GM21529 (cell line): Measurements from ENCODE around the gene ESAM.

Experiments used
- ATAC-seq: cut with Tn5 transposase; IDR thresholded peaks from one replicate; pipeline ENCODE4 v1.9.1; 2021; ENCODE audit not compliant: unreplicated experiment

ESAM gene

GRCh38 chr11:124737638-124738305 lies 24.3 kb downstream of the ESAM start:
- no peak for ATAC-seq

- no peak for ATAC-seq
These were observed 25.4 kb downstream of the ESAM start for GRCh38 chr11:124736736-124737135.

DNA sequence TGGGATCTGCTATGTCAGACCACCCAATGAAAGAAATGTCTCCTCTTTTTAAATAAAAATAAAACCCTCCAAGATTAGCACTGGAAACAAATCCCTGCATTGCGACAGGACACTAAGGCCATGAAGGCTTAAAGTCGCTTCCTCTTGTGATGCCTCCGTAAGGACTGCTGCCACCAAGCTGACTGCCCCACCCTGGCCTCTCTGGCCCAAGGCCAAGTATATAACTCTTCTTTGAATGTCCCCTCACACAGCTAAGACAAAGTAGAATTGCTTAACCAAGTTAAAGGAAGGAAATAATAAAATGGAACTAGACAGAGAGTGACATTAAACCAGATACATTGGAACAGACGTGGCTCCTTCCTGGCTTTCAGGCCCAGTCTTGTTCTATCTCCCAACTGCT lies 29.9 kb downstream of the ESAM start:
- ATAC-seq: no peak

DNA sequence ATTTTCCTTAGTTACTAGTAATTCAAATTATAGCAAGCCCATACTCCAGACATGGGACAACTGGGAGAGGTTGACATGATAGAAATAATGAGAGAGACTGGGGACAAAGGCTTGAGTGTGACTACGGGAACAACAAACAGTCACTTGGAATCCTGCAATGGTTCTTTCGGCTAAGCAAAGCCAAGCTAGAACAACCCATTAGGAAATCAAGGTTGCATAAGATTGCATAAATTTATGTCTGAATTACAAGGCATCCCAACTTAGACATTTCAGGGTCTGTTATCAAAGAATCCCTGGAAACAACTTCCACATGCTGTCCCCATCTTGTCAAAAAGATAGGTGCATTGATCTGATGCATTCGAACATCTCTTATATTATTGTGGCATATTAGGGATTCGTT lies 32.5 kb downstream of the ESAM start:
- no peak for ATAC-seq

GRCh38 chr11:124728134-124728533 lies 34.0 kb downstream of the ESAM start:
- ATAC-seq: no peak

- ATAC-seq: no peak
These were observed 34.6 kb downstream of the ESAM start for GRCh38 chr11:124727474-124727873.

- peak; percentile 1 for ATAC-seq
These were observed 36.4 kb downstream of the ESAM start for GRCh38 chr11:124725719-124726105.

DNA sequence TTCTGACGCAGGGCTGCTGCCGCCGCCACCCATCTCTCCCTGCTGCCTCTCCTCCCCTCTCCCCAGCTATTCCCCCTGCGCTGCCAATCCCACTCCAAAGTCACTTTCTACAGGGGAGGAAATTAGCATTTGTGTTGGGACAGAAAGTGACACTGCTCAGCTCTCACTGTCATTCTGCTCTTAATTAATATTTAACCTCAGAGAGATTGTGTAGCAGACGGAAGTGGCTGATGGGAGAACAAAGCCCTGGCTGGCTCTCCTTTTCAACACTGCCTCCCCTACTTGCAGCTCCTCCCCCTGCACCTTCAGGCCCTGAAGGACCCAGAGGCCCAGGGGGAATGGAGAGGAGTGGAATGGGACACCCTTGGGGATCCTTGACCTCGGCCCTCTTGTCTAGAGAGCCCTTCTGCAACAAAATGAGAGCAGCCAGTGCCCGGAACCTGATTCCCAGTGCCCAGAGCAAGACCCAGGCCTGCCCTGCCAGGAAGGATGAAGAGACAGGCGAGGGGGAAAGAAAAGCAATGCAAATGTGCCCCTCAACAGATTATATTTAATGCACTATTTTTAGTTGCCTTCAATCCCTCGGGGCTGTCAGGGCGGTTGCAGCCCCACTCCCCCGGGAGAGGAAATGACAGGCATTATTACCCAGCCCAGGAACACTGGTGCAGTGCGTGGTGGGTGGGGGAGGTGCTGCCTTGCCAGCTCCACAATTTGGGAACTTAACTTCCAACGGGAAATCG lies 36.9 kb downstream of the ESAM start:
- peak; percentile 95 for ATAC-seq

DNA sequence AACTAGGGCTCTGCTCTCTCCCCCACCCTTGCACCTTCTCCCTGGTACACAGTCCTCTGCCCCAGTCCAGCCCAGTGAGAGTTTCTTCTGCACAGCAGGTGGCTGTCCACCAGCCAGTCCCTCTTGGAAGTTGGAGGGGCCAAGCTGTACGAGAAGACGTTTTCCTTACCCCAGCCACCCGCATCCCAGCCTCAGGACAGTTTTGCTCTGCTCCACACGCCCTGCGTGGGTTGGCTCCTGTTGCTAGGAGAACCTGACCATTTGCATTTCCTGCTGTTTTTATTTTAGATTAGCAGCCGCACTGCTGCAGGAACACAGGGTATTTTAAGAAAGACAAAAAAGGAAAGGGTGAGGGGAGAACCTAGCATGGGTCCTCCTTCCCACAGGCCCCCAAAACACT lies 39.9 kb downstream of the ESAM start:
- ATAC-seq: no peak

GRCh38 chr11:124719534-124719933 lies 42.6 kb downstream of the ESAM start:
- no peak for ATAC-seq

DNA sequence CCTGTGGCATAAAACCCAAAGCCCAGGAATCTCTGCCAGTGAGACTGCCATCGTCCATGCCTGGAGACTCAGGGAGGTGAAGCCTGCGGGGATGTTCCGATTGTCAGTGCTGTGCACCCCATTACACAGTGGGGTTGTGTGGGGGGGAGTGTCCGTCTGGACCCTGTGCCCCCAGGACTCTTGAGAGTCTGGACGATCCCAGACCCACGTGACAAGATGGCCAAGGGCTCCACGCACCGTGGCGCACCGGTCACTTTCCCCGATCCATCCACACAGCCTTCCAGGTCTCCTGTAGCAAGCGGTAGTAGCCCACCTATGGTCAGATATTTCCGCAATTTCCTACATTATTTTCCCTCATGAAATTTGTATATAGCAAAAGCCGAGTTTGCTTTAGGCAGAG lies 43.3 kb downstream of the ESAM start:
- ATAC-seq: no peak

GRCh38 chr11:124717786-124718651 lies 44.1 kb downstream of the ESAM start:
- ATAC-seq: peak; percentile 41

DNA sequence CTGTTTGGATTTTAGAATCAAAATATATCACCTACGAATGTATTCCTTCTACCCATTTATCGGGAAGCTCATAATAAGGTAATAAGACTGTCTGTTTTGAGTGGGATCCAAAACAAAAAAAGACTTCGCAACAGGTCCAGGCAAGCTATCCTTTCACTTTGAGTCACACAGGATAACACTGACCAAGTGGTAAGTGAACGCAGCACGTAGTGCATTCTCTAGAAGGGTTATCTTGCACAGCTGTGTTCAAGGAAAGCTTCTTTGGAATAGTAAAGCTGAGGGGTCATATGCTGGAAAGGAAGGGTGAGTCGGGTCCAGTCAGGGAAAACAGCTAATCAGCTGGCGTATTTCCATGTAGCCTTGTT lies 44.7 kb downstream of the ESAM start:
- ATAC-seq: peak; percentile 56

- ATAC-seq: no peak
These were observed 45.5 kb downstream of the ESAM start for GRCh38 chr11:124716591-124716990.

DNA sequence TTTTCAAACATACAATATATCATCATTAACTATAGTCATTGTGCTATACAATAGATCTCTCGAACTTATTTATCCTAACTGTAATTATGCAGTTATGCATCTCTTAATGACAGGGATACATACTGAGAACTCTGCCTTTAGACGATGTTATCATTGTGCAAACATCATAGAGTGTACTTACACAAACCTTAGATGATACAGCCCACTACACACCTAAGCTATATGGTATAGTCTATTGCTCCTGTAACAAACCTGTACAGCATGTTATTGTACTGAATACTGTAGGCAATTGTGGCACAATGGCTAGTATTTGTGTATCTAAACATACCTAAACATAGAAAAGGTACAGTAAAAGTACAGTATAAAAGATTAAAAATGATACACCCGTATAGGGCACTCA lies 49.7 kb downstream of the ESAM start:
- ATAC-seq: no peak

DNA sequence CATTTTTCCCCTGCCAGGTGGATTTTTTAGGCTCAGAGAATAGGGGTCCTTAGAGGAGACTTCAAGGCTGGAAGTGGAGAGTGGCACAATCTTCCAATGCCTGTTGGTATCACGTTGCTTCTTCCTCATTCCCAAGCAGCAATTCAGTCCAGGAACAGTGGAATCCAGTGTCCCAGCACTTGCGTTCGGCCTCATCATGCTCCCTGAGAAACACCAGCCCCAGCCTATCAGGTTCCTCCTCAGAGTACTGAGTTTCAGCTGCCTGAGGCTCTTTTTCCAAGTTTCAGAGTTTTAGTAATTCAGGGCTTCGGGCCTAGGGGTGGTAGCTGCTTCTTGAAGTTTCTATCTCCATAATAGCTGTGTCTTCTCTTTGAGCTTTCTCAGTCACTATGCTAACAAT lies 54.3 kb downstream of the ESAM start:
- no peak for ATAC-seq
